HEK293 (cell line): Measurements from ENCODE around the gene MCF2L.

Experiments used
- CTCF ChIA-PET: fragments of 350-600 bp; formaldehyde crosslinking; extraction: SDS; loops from one replicate; lab custom pipeline; 2021; ENCODE audit warnings: antibody characterized with exemption; lab: Yijun Ruan, JAX
- POLR2A ChIA-PET: fragments of 300-600 bp; formaldehyde crosslinking; extraction: SDS; loops from one replicate; lab custom pipeline; 2020; ENCODE audit warnings: antibody characterized with exemption, inconsistent platforms; lab: Yijun Ruan, JAX
- H3K27ac ChIP-seq: fragments of 200-500 bp; sonication (Bioruptor generic); 2 replicates; pipeline ENCODE4 v1.5.1; 2014; ENCODE audit warnings: low read depth, low read length, control low read depth, inconsistent platforms; ENCODE audit errors: extremely low read depth
- H3K36me3 ChIP-seq, 2 experiments: fragments of 200-500 bp in 1 of 2; sonication (Bioruptor generic) in 1 of 2; 1 replicate in 1 of 2; 2 replicates in 1 of 2; pipeline ENCODE4 v1.5.1; 2014 to 2017; ENCODE audit warnings: inconsistent platforms in 2 of 2, low read length in 2 of 2; ENCODE audit not compliant: control insufficient read depth in 2 of 2, insufficient read depth in 1 of 2
- H3K4me1 ChIP-seq: fragments of 200-500 bp; sonication (Bioruptor generic); 2 replicates; pipeline ENCODE4 v1.5.1; 2014; ENCODE audit warnings: mild to moderate bottlenecking, low read length, inconsistent platforms; ENCODE audit not compliant: control insufficient read depth, insufficient read depth
- H3K4me3 ChIP-seq: 2 replicates; pipeline ENCODE4 v1.5.1; 2011; ENCODE audit warnings: low read depth, mild to moderate bottlenecking, control low read depth, low read length, moderate library complexity
- H3K9me3 ChIP-seq: fragments of 200-500 bp; sonication (Bioruptor generic); 2 replicates; pipeline ENCODE4 v1.5.1; 2014; ENCODE audit warnings: low read depth, low read length, inconsistent platforms; ENCODE audit not compliant: control insufficient read depth, insufficient read depth
- BCL6B ChIP-seq: fragments of 450-650 bp; formaldehyde crosslinking; IDR thresholded peaks from 2 replicates; pipeline ENCODE4 v1.5.1; 2017; ENCODE audit warnings: missing biosample characterization, missing genetic modification characterization
- FEZF1 ChIP-seq: fragments of 450-650 bp; formaldehyde crosslinking; IDR thresholded peaks from 2 replicates; pipeline ENCODE4 v1.5.1; 2016; ENCODE audit warnings: missing biosample characterization, missing genetic modification characterization
- GLIS2 ChIP-seq: fragments of 450-650 bp; formaldehyde crosslinking; IDR thresholded peaks from 2 replicates; pipeline ENCODE4 v1.5.1; 2016; ENCODE audit warnings: missing biosample characterization, missing genetic modification characterization
- HOXD13 ChIP-seq: sonication (generic); formaldehyde crosslinking; IDR thresholded peaks from 2 replicates; pipeline ENCODE4 v1.8.0; 2022; ENCODE audit warnings: missing genetic modification reagents, borderline replicate concordance
- KLF1 ChIP-seq: fragments of 450-650 bp; formaldehyde crosslinking; IDR thresholded peaks from 2 replicates; pipeline ENCODE4 v1.5.1; 2016; ENCODE audit warnings: missing biosample characterization, missing genetic modification characterization
- KLF9 ChIP-seq: fragments of 450-650 bp; formaldehyde crosslinking; IDR thresholded peaks from 2 replicates; pipeline ENCODE4 v1.5.1; 2016; ENCODE audit warnings: missing biosample characterization, missing genetic modification characterization, low read depth
- PRDM6 ChIP-seq: fragments of 450-650 bp; formaldehyde crosslinking; IDR thresholded peaks from 2 replicates; pipeline ENCODE4 v1.5.1; 2017; ENCODE audit warnings: missing biosample characterization, missing genetic modification characterization
- SALL2 ChIP-seq: fragments of 450-650 bp; formaldehyde crosslinking; IDR thresholded peaks from 2 replicates; pipeline ENCODE4 v1.5.0; 2017; ENCODE audit warnings: missing biosample characterization, mild to moderate bottlenecking, missing genetic modification characterization, borderline replicate concordance
- YY1 ChIP-seq: fragments of 450-650 bp; formaldehyde crosslinking; IDR thresholded peaks from 2 replicates; pipeline ENCODE4 v1.5.1; 2018; ENCODE audit warnings: missing biosample characterization, missing genetic modification characterization
- ZBTB11 ChIP-seq: fragments of 450-650 bp; formaldehyde crosslinking; conservative IDR thresholded peaks from 2 replicates; pipeline ENCODE4 v1.5.1; 2016; ENCODE audit warnings: low read depth, missing biosample characterization, missing genetic modification characterization
- ZNF202 ChIP-seq: fragments of 450-650 bp; formaldehyde crosslinking; IDR thresholded peaks from 2 replicates; pipeline ENCODE4 v1.5.1; 2016; ENCODE audit warnings: missing biosample characterization, missing genetic modification characterization, borderline replicate concordance
- ZNF211 ChIP-seq: fragments of 450-650 bp; formaldehyde crosslinking; IDR thresholded peaks from 2 replicates; pipeline ENCODE4 v1.5.1; 2016; ENCODE audit warnings: low read depth, missing biosample characterization, missing genetic modification characterization
- ZNF223 ChIP-seq: fragments of 450-650 bp; formaldehyde crosslinking; IDR thresholded peaks from 2 replicates; pipeline ENCODE4 v1.5.1; 2016; ENCODE audit warnings: missing biosample characterization, missing genetic modification characterization
- ZNF335 ChIP-seq: fragments of 450-650 bp; formaldehyde crosslinking; conservative IDR thresholded peaks from 2 replicates; pipeline ENCODE4 v1.5.1; 2016; ENCODE audit warnings: missing biosample characterization, missing genetic modification characterization
- ZNF473 ChIP-seq: fragments of 450-650 bp; formaldehyde crosslinking; IDR thresholded peaks from 2 replicates; pipeline ENCODE4 v1.5.1; 2017; ENCODE audit warnings: missing biosample characterization, missing genetic modification characterization
- ZNF510 ChIP-seq: fragments of 450-650 bp; formaldehyde crosslinking; IDR thresholded peaks from 2 replicates; pipeline ENCODE4 v1.5.1; 2018; ENCODE audit warnings: mild to moderate bottlenecking, missing genetic modification characterization, missing biosample characterization; ENCODE audit not compliant: insufficient replicate concordance
- ZNF514 ChIP-seq: fragments of 450-650 bp; formaldehyde crosslinking; IDR thresholded peaks from 2 replicates; pipeline ENCODE4 v1.5.1; 2016; ENCODE audit warnings: missing biosample characterization, missing genetic modification characterization
- ZNF518A ChIP-seq: fragments of 450-650 bp; formaldehyde crosslinking; conservative IDR thresholded peaks from 2 replicates; pipeline ENCODE4 v1.5.1; 2016; ENCODE audit warnings: low read depth, missing biosample characterization, missing genetic modification characterization
- ZNF600 ChIP-seq: fragments of 450-650 bp; formaldehyde crosslinking; IDR thresholded peaks from 2 replicates; pipeline ENCODE4 v1.5.1; 2016; ENCODE audit warnings: missing biosample characterization, missing genetic modification characterization
- ZNF629 ChIP-seq: fragments of 450-650 bp; formaldehyde crosslinking; IDR thresholded peaks from 2 replicates; pipeline ENCODE4 v1.5.1; 2017; ENCODE audit warnings: missing biosample characterization, missing genetic modification characterization
- ZNF645 ChIP-seq: fragments of 450-650 bp; formaldehyde crosslinking; IDR thresholded peaks from 2 replicates; pipeline ENCODE4; 2016; ENCODE audit warnings: missing biosample characterization, missing genetic modification characterization
- ZNF792 ChIP-seq: fragments of 450-650 bp; formaldehyde crosslinking; IDR thresholded peaks from 2 replicates; pipeline ENCODE4 v1.5.1; 2016; ENCODE audit warnings: missing biosample characterization, missing genetic modification characterization
- ZSCAN23 ChIP-seq: fragments of 450-650 bp; formaldehyde crosslinking; IDR thresholded peaks from 2 replicates; pipeline ENCODE4 v1.5.1; 2016; ENCODE audit warnings: missing biosample characterization, missing genetic modification characterization

MCF2L gene

GRCh38 chr13:113027095-113027494, 58.1 kb downstream of the MCF2L start:
- Histone ChIP-seq H3K4me1 (no peaks in the 10 kb centered on the region), H3K36me3 (no peaks in the 10 kb centered on the region), H3K27ac (no peak overlapping the region), H3K4me3 (no peak overlapping the region), H3K9me3 (no peaks in the 10 kb centered on the region)
- CTCF ChIA-PET = interaction anchor here (0.6 to 3.9 kb wide), 5 partner anchors 14 to 128 kb away, joined by 3 to 42 read pairs (median 4); no protein-coding TSS in a partner anchor
- POLR2A ChIA-PET = no interaction called here
- TF ChIP-seq ZNF202 (tag by site-specific recombination) (no peak), ZNF629 (tag by site-specific recombination) (no peak), ZNF518A (tag by site-specific recombination) (no peak), KLF9 (no peak), FEZF1 (tag by site-specific recombination) (no peak), ZNF211 (tag by site-specific recombination) (no peak), ZSCAN23 (tag by site-specific recombination) (no peak), KLF1 (tag by site-specific recombination) (no peak), SALL2 (tag by site-specific recombination) (no peak), ZNF335 (tag by site-specific recombination) (no peak), ZNF645 (tag by site-specific recombination) (no peak), GLIS2 (tag by site-specific recombination) (no peak), ZBTB11 (tag by site-specific recombination) (no peak)

GRCh38 chr13:113027566-113027965, 58.6 kb downstream of the MCF2L start:
- H3K27ac ChIP-seq = no peak overlapping the region

More at GRCh38 chr13:113027566-113027965, 58.6 kb downstream of the MCF2L start:
- TF ChIP-seq PRDM6 (no peak), ZNF792 (tag by site-specific recombination) (no peak), YY1 (tag by site-specific recombination) (no peak), ZNF510 (no peak), ZNF514 (tag by site-specific recombination) (no peak), ZNF600 (tag by site-specific recombination) (no peak), HOXD13 (CRISPR knock-in tag) (no peak), BCL6B (tag by site-specific recombination) (no peak), ZNF473 (tag by site-specific recombination) (no peak), ZNF223 (tag by site-specific recombination) (no peak)
- Histone ChIP-seq H3K36me3 (no peaks in the 10 kb centered on the region), H3K4me1 (no peaks in the 10 kb centered on the region), H3K9me3 (no peaks in the 10 kb centered on the region), H3K4me3 (no peak overlapping the region)
- ChIA-PET CTCF (interaction anchor here (0.6 to 3.9 kb wide), 4 partner anchors 27 to 84 kb away, joined by 3 to 42 read pairs (median 6); no protein-coding TSS in a partner anchor), POLR2A (no interaction called here)
